HFF-Myc (cell line): ENCODE results near the gene SNN.

Experiments used
- DNase-seq: peaks from one replicate; pipeline ENCODE4 v3.0.0-alpha.2; 2011; ENCODE audit warnings: low read depth; ENCODE audit errors: extremely low read depth
- H3K4me3 ChIP-seq: replicated peaks from 2 replicates; pipeline ENCODE4 v1.5.1; 2011; ENCODE audit warnings: low read depth, mild to moderate bottlenecking, control low read depth, low read length
- CTCF ChIP-seq: IDR thresholded peaks from 2 replicates; pipeline ENCODE4 v1.5.1; 2012; ENCODE audit warnings: mild to moderate bottlenecking, low read depth, low read length, control low read depth; ENCODE audit errors: missing control alignments

SNN gene

GRCh38 chr16:11686713-11687380, 18.6 kb downstream of the SNN start:
- no peak for DNase-seq
- H3K4me3 ChIP-seq, result no peak overlapping the region
- no peak for TF ChIP-seq CTCF

- no peak for DNase-seq
- TF ChIP-seq CTCF, result no peak
- H3K4me3 ChIP-seq, result no peak overlapping the region
Measured at GRCh38 chr16:11687601-11688519, 19.6 kb downstream of the SNN start.

- no peak overlapping the region for H3K4me3 ChIP-seq
- no peak for TF ChIP-seq CTCF
- no peak for DNase-seq
Measured at GRCh38 chr16:11688520-11688886, 20.2 kb downstream of the SNN start.

- no peak overlapping the region for H3K4me3 ChIP-seq
- no peak for DNase-seq
- no peak for TF ChIP-seq CTCF
Measured at GRCh38 chr16:11689031-11689840, 21.0 kb downstream of the SNN start.

- DNase-seq, result no peak
- TF ChIP-seq CTCF, result no peak
Measured at GRCh38 chr16:11691235-11691634, 23.0 kb downstream of the SNN start.

GRCh38 chr16:11691771-11692170, 23.5 kb downstream of the SNN start:
- no peak for DNase-seq
- H3K4me3 ChIP-seq, result no peak overlapping the region
- no peak for TF ChIP-seq CTCF

More at GRCh38 chr16:11691235-11691634, 23.0 kb downstream of the SNN start:
- H3K4me3 ChIP-seq, result no peak overlapping the region
